Activated naive CD4-positive, alpha-beta T cell treated with anti-CD3 and anti-CD28 coated beads, Interleukin-2, amount 50 U/mL, for 24 hours (primary cell): ENCODE results near the gene CEMIP.

ENCODE experiments used
- H3K27ac Mint-ChIP-seq: one replicate; pipeline ENCODE4 v1.8.0; 2021; ENCODE audit warnings: mild to moderate bottlenecking, mixed read lengths
- H3K27me3 Mint-ChIP-seq: one replicate; pipeline ENCODE4 v1.8.0; 2021; ENCODE audit warnings: mixed read lengths
- H3K36me3 Mint-ChIP-seq: one replicate; pipeline ENCODE4 v1.8.0; 2021; ENCODE audit warnings: mixed read lengths
- H3K4me1 Mint-ChIP-seq: one replicate; pipeline ENCODE4 v1.8.0; 2021; ENCODE audit warnings: mixed read lengths
- H3K4me3 Mint-ChIP-seq: one replicate; pipeline ENCODE4 v1.8.0; 2021; ENCODE audit warnings: mild to moderate bottlenecking, mixed read lengths
- H3K9me3 Mint-ChIP-seq: one replicate; pipeline ENCODE4 v1.8.0; 2021; ENCODE audit warnings: mixed read lengths

Gene CEMIP

GRCh38 chr15:80838012-80838411, 58.8 kb downstream of the CEMIP start:
- H3K36me3 Mint-ChIP-seq, result no peaks in the 10 kb centered on the region
- no peak overlapping the region for H3K27ac Mint-ChIP-seq
- H3K4me1 Mint-ChIP-seq, result no peaks in the 10 kb centered on the region
- no peak overlapping the region for H3K4me3 Mint-ChIP-seq
- peaks cover 2% of the 10 kb centered on the region for H3K27me3 Mint-ChIP-seq
- H3K9me3 Mint-ChIP-seq, result no peaks in the 10 kb centered on the region

GRCh38 chr15:80838666-80839065, 59.5 kb downstream of the CEMIP start:
- Mint-ChIP-seq H3K9me3 (no peaks in the 10 kb centered on the region), H3K4me1 (no peaks in the 10 kb centered on the region), H3K4me3 (no peak overlapping the region), H3K36me3 (no peaks in the 10 kb centered on the region), H3K27ac (no peak overlapping the region), H3K27me3 (peaks cover 2% of the 10 kb centered on the region)

GRCh38 chr15:80839764-80840130, 60.6 kb downstream of the CEMIP start:
- Mint-ChIP-seq H3K4me1 (no peaks in the 10 kb centered on the region), H3K27ac (no peak overlapping the region), H3K27me3 (peaks cover 3% of the 10 kb centered on the region), H3K36me3 (no peaks in the 10 kb centered on the region), H3K4me3 (no peak overlapping the region), H3K9me3 (no peaks in the 10 kb centered on the region)

GRCh38 chr15:80840182-80841130, 61.3 kb downstream of the CEMIP start:
- Mint-ChIP-seq H3K27ac (no peak overlapping the region), H3K4me3 (no peak overlapping the region), H3K9me3 (no peaks in the 10 kb centered on the region), H3K4me1 (no peaks in the 10 kb centered on the region), H3K27me3 (peaks cover 3% of the 10 kb centered on the region), H3K36me3 (no peaks in the 10 kb centered on the region)

GRCh38 chr15:80841541-80841940, 62.4 kb downstream of the CEMIP start:
- Mint-ChIP-seq H3K27me3 (peaks cover 6% of the 10 kb centered on the region), H3K27ac (no peak overlapping the region), H3K9me3 (no peaks in the 10 kb centered on the region), H3K4me1 (no peaks in the 10 kb centered on the region), H3K4me3 (no peak overlapping the region), H3K36me3 (no peaks in the 10 kb centered on the region)

GRCh38 chr15:80844011-80844732, 65.0 kb downstream of the CEMIP start:
- Mint-ChIP-seq H3K27me3 (peaks cover 6% of the 10 kb centered on the region), H3K9me3 (no peaks in the 10 kb centered on the region), H3K27ac (no peak overlapping the region), H3K4me3 (no peak overlapping the region), H3K36me3 (no peaks in the 10 kb centered on the region), H3K4me1 (no peaks in the 10 kb centered on the region)

- Mint-ChIP-seq H3K4me3 (no peak overlapping the region), H3K36me3 (no peaks in the 10 kb centered on the region), H3K4me1 (no peaks in the 10 kb centered on the region), H3K27me3 (peaks cover 8% of the 10 kb centered on the region), H3K27ac (no peak overlapping the region), H3K9me3 (no peaks in the 10 kb centered on the region)
Observed at GRCh38 chr15:80846031-80846815, 67.1 kb downstream of the CEMIP start.

- Mint-ChIP-seq H3K4me1 (no peaks in the 10 kb centered on the region), H3K4me3 (no peak overlapping the region), H3K36me3 (no peaks in the 10 kb centered on the region), H3K27me3 (peaks cover 7% of the 10 kb centered on the region), H3K27ac (no peak overlapping the region), H3K9me3 (no peaks in the 10 kb centered on the region)
Observed at GRCh38 chr15:80849308-80849707, 70.1 kb downstream of the CEMIP start.

- no peaks in the 10 kb centered on the region for H3K9me3 Mint-ChIP-seq
- H3K27me3 Mint-ChIP-seq, result peaks cover 3% of the 10 kb centered on the region
- no peak overlapping the region for H3K27ac Mint-ChIP-seq
- no peaks in the 10 kb centered on the region for H3K36me3 Mint-ChIP-seq
- H3K4me1 Mint-ChIP-seq, result peaks cover 3% of the 10 kb centered on the region
- H3K4me3 Mint-ChIP-seq, result no peak overlapping the region
Observed at GRCh38 chr15:80850941-80851451, 71.8 kb downstream of the CEMIP start.

GRCh38 chr15:80852676-80853075, 73.5 kb downstream of the CEMIP start:
- peaks cover 2% of the 10 kb centered on the region for H3K27me3 Mint-ChIP-seq
- no peak overlapping the region for H3K27ac Mint-ChIP-seq
- no peak overlapping the region for H3K4me3 Mint-ChIP-seq
- H3K4me1 Mint-ChIP-seq, result peaks cover 18% of the 10 kb centered on the region
- H3K9me3 Mint-ChIP-seq, result no peaks in the 10 kb centered on the region
- H3K36me3 Mint-ChIP-seq, result no peaks in the 10 kb centered on the region

GRCh38 chr15:80854104-80854503, 74.9 kb downstream of the CEMIP start:
- Mint-ChIP-seq H3K27me3 (peaks cover 2% of the 10 kb centered on the region), H3K36me3 (no peaks in the 10 kb centered on the region), H3K9me3 (no peaks in the 10 kb centered on the region), H3K4me3 (no peak overlapping the region), H3K27ac (no peak overlapping the region), H3K4me1 (peaks cover 20% of the 10 kb centered on the region)

- H3K27ac Mint-ChIP-seq, result no peak overlapping the region
- no peak overlapping the region for H3K4me3 Mint-ChIP-seq
Observed at GRCh38 chr15:80855206-80855605, 76.0 kb downstream of the CEMIP start.

GRCh38 chr15:80856400-80856799, 77.2 kb downstream of the CEMIP start:
- no peaks in the 10 kb centered on the region for H3K36me3 Mint-ChIP-seq
- H3K27me3 Mint-ChIP-seq, result no peaks in the 10 kb centered on the region
- no peak overlapping the region for H3K27ac Mint-ChIP-seq
- no peak overlapping the region for H3K4me3 Mint-ChIP-seq
- peaks cover 20% of the 10 kb centered on the region for H3K4me1 Mint-ChIP-seq
- H3K9me3 Mint-ChIP-seq, result no peaks in the 10 kb centered on the region

More at GRCh38 chr15:80855206-80855605, 76.0 kb downstream of the CEMIP start:
- H3K27me3 Mint-ChIP-seq, result no peaks in the 10 kb centered on the region
- no peaks in the 10 kb centered on the region for H3K9me3 Mint-ChIP-seq
- peaks cover 20% of the 10 kb centered on the region for H3K4me1 Mint-ChIP-seq
- H3K36me3 Mint-ChIP-seq, result no peaks in the 10 kb centered on the region

GRCh38 chr15:80856809-80857377, 77.7 kb downstream of the CEMIP start:
- no peak overlapping the region for H3K4me3 Mint-ChIP-seq
- no peaks in the 10 kb centered on the region for H3K9me3 Mint-ChIP-seq
- H3K4me1 Mint-ChIP-seq, result peaks cover 20% of the 10 kb centered on the region
- H3K36me3 Mint-ChIP-seq, result no peaks in the 10 kb centered on the region
- H3K27me3 Mint-ChIP-seq, result no peaks in the 10 kb centered on the region
- no peak overlapping the region for H3K27ac Mint-ChIP-seq

GRCh38 chr15:80861731-80862170, 82.6 kb downstream of the CEMIP start:
- Mint-ChIP-seq H3K4me1 (peaks cover 11% of the 10 kb centered on the region), H3K27me3 (no peaks in the 10 kb centered on the region), H3K27ac (no peak overlapping the region), H3K4me3 (no peak overlapping the region), H3K9me3 (no peaks in the 10 kb centered on the region), H3K36me3 (no peaks in the 10 kb centered on the region)
